Measurements from ENCODE around the gene STAG3. TPM values are rescaled to one million over a fixed set of nuclear protein-coding genes. Genes with fewer than 3 reads are reported as not detected.
"Not testable (repeated sequence)": the region's sequence is repeated elsewhere in the genome, so short reads cannot be mapped to it uniquely, and the experiment has no call there.

Gene STAG3
- total RNA-seq, 2 experiments from 2014 or later, result 8.1 to 20.2 TPM

DNA sequence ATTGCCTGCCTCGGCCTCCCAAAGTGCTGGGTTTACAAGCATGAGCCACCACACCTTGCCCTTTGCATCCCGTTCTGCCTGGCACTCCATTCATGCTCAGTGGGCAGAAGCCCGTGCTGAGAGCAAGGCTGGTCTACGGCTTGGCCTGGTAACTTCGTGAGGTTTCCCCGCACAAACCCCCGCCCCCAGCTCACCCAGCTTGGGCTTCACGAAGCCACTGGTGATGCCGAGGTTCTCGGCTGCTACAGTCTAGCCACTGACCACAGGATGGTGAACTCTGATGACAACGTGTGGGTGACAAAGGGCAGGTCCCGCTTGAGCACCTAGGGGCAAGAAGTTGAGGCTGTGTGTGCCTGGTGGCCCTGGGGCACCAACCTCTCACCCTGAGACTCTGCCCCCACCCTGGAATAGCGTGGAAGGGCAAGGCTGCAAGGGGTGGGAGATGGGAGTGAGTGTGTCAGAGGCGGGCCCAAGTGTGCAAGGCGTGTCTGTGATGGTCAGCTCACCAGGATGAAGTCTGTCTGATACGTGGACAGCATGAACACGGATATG lies 45.7 kb downstream of the STAG3 start:
- CTCF ChIA-PET, result interaction anchor here (1.0 to 1.8 kb wide), 2 partner anchors 91 to 184 kb away, joined by 4 read pairs; no protein-coding TSS in a partner anchor
- Mint-ChIP-seq H3K4me1 (peaks cover 51% of the 10 kb centered on the region), H3K36me3 (peaks cover 50% of the 10 kb centered on the region), H3K27ac (peak overlapping the region; percentile 100), H3K4me3 (peak overlapping the region; percentile 98)
- not testable (repeated sequence) for ATAC-seq; DNase-seq; H3K9me3 Mint-ChIP-seq (ENCODE audit: low read depth); H3K27me3 Mint-ChIP-seq

DNA sequence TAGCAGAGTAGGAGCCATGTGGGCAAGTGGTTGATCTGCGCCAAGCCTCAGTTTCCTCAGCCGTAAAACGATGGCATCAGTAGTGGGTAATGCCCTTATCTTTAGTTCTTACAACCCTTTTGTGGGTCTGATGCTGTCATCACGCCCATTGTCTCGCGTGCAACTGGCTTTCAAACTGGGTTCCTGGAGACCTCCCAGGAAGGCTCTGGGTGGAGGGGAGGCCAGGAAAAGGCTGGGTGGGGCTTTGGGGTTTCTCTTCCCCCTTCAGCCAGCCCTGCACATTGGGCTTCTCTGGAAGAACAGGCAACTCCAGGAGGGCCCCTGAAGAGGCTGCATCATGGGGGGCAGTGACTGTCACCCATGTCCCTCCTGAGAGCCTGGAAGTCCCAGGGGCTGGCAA lies 47.2 kb downstream of the STAG3 start:
- DNase-seq; H3K27me3 Mint-ChIP-seq; ATAC-seq; CTCF ChIA-PET; H3K4me3 Mint-ChIP-seq; H3K9me3 Mint-ChIP-seq (ENCODE audit: low read depth): not testable (repeated sequence)
- H3K27ac Mint-ChIP-seq, result peak overlapping the region; percentile 100
- peaks cover 45% of the 10 kb centered on the region for H3K4me1 Mint-ChIP-seq
- H3K36me3 Mint-ChIP-seq, result peaks cover 46% of the 10 kb centered on the region

DNA sequence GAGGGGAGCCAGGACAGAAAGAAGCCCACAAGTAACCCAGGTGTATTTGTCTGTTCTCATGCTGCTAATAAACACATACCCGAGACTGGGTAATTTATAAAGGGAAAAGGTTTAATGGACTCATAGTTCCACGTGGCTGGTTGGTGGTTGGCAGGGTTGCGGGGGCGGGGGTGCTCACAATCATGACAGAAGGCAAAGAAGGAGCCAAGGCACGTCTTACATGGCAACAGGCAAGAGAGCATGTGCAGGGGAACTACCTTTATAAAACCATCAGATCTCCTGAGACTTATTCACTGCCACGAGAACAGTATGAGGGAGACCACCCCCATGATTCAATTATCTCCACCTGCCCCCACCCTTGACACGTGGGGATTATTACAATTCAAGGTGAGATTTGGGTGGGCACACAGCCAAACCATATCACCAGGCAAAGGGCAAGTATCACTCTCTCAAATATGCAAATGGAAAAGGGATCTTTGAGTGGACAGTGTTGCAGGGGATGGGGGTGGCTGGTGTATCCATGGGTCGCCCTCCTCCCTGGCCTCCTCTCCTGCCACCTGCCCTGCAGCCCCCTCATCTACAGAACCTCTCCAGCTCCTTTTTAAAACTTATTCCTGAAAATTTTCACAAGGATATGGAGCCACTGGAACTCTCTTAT lies 57.1 kb downstream of the STAG3 start:
- not testable (repeated sequence) for H3K4me3 Mint-ChIP-seq

DNA sequence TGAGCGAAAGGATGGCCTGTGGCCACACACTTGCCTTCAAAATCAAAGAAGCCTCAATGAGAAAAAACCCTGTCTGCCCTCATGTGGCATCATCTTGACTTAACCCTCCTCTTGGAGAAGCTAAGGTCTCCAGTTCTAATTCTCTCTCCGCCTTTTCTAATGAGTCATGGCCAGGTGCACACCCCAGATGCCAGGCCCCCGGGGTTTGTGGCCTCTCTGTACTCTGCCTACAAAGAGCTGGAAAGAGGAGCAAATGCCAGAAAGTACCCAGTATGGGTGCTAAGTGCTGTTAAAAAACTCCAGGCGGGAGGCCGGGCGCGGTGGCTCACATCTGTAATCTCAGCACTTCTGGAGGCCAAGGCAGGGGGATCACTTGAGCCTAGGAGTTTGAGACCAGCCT lies 62.3 kb downstream of the STAG3 start:
- CTCF ChIA-PET, DNase-seq, ATAC-seq: not testable (repeated sequence)

More for the DNA sequence above, 57.1 kb downstream of the STAG3 start:
- H3K27ac Mint-ChIP-seq, result peak overlapping the region; percentile 46
- ATAC-seq; CTCF ChIA-PET; H3K9me3 Mint-ChIP-seq (ENCODE audit: low read depth); H3K4me1 Mint-ChIP-seq; DNase-seq; H3K27me3 Mint-ChIP-seq: not testable (repeated sequence)
- peaks cover 38% of the 10 kb centered on the region for H3K36me3 Mint-ChIP-seq

DNA sequence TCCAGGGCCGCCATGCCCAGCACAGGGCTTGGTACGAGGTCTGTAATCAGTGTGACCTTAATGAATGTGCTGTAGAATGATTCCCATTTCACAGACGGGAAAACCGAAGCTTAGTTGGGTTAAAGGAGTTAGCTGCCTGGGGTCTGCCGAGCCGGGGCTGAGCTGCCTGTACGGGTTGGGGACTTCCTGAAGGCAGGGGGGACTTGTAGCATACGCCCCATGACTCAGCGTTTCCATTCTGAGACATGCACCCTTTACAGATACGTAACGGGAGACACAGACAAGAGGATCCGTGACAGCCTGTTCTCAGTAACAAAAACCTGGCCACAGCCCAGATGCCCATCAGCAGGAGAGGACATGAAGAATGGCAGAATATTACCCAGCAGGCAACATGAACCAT lies 65.7 kb downstream of the STAG3 start:
- H3K4me3 Mint-ChIP-seq; CTCF ChIA-PET; H3K36me3 Mint-ChIP-seq; H3K27me3 Mint-ChIP-seq; H3K9me3 Mint-ChIP-seq (ENCODE audit: low read depth): not testable (repeated sequence)
- Mint-ChIP-seq H3K4me1 (peaks cover 22% of the 10 kb centered on the region), H3K27ac (peak overlapping the region; percentile 82)
- DNase-seq (peak; percentile 83), ATAC-seq (peak; percentile 95)

More for the DNA sequence above, 62.3 kb downstream of the STAG3 start:
- not testable (repeated sequence) for H3K27ac Mint-ChIP-seq; H3K36me3 Mint-ChIP-seq; H3K9me3 Mint-ChIP-seq (ENCODE audit: low read depth); H3K27me3 Mint-ChIP-seq; H3K4me3 Mint-ChIP-seq
- peaks cover 21% of the 10 kb centered on the region for H3K4me1 Mint-ChIP-seq

DNA sequence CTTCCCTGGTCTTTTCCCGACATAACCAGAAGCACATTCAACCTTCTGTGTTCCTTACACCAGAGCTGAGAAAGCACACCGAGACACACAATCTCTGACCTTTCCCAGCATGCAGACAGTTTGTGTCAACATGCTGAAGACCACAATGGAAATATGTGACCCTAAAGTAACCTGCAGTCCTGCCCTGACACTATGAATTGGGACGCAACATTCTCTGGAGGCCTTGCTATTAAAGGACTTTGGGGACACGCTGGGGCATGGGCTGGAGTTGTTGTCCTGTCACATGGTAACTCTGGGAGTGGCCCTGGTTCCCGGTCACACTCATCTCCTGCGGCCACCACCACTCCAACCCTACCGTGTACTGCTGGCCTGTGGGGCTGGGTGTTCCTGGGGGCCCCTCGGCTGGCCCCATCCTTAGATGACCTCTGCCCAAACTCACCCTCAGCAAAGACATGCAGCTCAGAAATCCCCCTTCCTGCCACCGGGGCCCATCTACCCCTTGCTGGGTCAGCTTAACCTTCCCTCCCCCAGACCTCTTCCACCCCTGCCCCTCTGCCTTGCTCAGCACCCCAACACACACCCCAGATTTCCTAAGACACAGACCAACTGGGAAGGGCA lies 67.4 kb downstream of the STAG3 start:
- H3K4me3 Mint-ChIP-seq; H3K27me3 Mint-ChIP-seq; H3K27ac Mint-ChIP-seq; CTCF ChIA-PET; ATAC-seq; DNase-seq; H3K36me3 Mint-ChIP-seq; H3K9me3 Mint-ChIP-seq (ENCODE audit: low read depth): not testable (repeated sequence)
- peaks cover 19% of the 10 kb centered on the region for H3K4me1 Mint-ChIP-seq

DNA sequence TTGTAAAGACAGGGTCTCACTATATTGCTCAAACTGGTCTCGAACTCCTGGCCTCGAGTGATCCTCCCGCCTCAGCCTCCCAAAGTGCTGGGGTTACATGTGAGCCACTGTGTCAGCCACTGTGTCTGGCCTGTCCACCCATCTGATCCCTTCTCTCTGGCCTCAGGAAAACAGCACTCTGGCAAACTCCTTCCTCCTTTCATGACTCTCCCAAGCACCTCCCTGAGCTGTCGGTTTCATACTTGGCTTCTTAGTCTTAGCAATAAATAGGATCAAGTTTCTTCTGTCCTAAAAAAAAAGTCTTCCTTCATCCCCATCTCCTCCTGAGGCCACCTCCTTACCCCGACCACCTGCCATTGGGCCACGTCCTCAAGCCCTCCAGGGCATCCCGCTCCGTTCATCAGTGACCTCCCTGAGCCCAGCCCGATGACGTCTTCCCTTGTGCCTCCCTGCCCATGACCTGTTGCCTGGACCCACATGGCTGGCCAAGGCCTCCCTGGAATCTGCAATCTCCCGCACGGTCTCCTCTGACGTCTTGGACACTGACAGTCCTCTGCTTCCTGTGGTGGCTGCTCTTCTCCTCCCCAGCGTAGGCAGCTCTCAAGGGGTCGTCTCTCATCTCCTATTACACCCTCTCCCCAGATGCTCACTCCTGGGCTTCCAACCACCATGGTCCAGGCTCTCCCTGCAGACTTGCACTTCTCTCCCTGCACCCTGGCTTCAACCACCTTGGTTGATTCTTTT lies 68.6 kb downstream of the STAG3 start:
- H3K4me1 Mint-ChIP-seq, result peaks cover 19% of the 10 kb centered on the region
- H3K27ac Mint-ChIP-seq; H3K27me3 Mint-ChIP-seq; ATAC-seq; H3K4me3 Mint-ChIP-seq; H3K9me3 Mint-ChIP-seq (ENCODE audit: low read depth); CTCF ChIA-PET; H3K36me3 Mint-ChIP-seq; DNase-seq: not testable (repeated sequence)

DNA sequence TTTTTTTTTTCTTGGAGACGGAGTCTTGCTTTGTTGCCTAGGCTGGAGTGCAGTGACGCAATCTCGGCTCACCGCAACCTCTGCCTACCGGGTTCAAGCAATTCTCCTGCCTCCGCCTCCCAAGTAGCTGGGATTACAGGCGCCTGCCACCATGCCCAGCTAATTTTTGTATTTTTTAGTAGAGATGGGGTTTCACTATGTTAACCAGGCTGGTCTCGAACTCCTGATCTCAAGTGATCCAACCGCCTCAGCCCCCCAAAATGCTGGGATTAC lies 69.1 kb downstream of the STAG3 start:
- H3K27ac Mint-ChIP-seq; H3K9me3 Mint-ChIP-seq (ENCODE audit: low read depth); H3K4me3 Mint-ChIP-seq; DNase-seq; ATAC-seq; H3K27me3 Mint-ChIP-seq; H3K36me3 Mint-ChIP-seq; CTCF ChIA-PET: not testable (repeated sequence)
- peaks cover 19% of the 10 kb centered on the region for H3K4me1 Mint-ChIP-seq

DNA sequence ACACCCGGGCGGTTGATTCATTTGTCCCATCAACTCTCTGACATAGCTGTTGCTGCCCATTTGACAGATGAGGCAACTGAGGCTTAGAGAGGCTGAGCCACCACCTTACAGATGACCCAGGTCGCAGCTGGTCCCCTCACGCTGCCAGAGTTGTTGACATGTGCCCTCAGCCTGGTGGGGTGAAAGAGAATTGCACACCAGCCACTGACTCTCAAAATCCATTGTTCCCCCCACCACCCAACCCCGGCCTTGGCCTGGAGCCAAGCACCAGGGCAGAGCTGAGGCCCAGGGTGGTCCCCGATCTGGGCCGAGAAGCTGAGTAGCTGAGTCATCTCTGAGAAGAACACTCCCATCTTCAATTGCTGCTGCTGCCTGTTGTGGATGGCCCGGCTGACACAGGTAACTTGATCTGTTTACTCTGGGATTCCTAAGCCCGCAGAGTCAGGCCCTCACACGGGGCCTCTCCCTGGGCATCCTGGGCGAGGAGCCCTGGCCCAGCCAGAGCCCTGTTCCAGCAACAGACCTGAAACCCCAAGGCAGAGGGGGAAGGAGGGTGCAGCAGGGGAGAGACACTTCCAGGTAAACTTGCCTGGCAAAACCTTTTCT lies 69.5 kb downstream of the STAG3 start:
- Mint-ChIP-seq H3K4me1 (peaks cover 19% of the 10 kb centered on the region), H3K36me3 (peaks cover 1% of the 10 kb centered on the region), H3K27ac (no peak overlapping the region), H3K9me3 (ENCODE audit: low read depth) (no peaks in the 10 kb centered on the region), H3K27me3 (no peaks in the 10 kb centered on the region), H3K4me3 (no peak overlapping the region)
- no peak for DNase-seq
- no peak for ATAC-seq
- CTCF ChIA-PET, result no interaction called here

DNA sequence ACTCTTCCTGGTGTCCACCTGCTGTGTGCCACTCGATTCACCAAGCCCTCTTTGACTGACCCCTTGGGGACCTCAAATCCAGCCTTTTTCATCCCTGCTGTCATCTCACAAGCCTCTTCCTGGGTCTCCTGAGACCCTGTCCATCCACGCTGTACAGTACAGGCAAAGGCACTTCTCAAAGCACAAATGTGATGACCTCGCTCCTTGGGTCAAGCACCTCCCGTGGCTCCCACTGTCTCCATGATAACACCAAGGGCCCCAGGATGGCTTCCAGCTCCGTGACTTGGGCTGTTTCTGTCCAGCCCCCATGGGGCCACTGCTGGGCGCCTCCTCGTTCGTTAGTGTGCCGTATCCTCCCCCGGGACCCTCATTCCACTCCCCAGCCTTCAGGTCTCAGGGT lies 70.8 kb downstream of the STAG3 start:
- H3K4me3 Mint-ChIP-seq, result no peak overlapping the region
- no peak overlapping the region for H3K27ac Mint-ChIP-seq

DNA sequence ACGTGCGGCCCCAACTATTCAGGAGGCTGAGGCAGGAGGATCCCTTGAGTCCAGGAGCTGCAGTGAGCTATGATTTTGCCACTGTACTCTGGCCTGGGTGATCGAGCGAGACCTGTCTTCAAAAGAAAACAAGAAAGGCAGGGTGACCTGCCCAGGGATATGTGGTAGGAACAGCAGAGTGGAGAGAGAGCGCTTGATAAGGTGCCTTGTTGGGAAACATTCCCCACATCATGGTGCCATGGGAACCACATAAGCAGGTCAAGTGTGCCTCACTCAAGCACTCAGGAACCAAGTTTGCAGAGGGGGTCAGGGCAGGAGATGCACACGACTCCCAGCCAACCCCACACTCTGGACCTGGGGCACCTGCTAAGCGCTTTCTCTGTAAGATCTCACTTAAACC lies 79.3 kb downstream of the STAG3 start:
- H3K27me3 Mint-ChIP-seq, result no peaks in the 10 kb centered on the region
- CTCF ChIA-PET, result no interaction called here
- DNase-seq (no peak), ATAC-seq (no peak)
- no peaks in the 10 kb centered on the region for H3K36me3 Mint-ChIP-seq
- no peak overlapping the region for H3K27ac Mint-ChIP-seq
- H3K9me3 Mint-ChIP-seq (ENCODE audit: low read depth), result no peaks in the 10 kb centered on the region
- H3K4me1 Mint-ChIP-seq, result no peaks in the 10 kb centered on the region
- no peak overlapping the region for H3K4me3 Mint-ChIP-seq

More for the DNA sequence above, 70.8 kb downstream of the STAG3 start:
- no peaks in the 10 kb centered on the region for H3K9me3 Mint-ChIP-seq (ENCODE audit: low read depth)
- DNase-seq (no peak), ATAC-seq (no peak)
- CTCF ChIA-PET, result no interaction called here
- no peaks in the 10 kb centered on the region for H3K36me3 Mint-ChIP-seq
- no peaks in the 10 kb centered on the region for H3K27me3 Mint-ChIP-seq
- peaks cover 9% of the 10 kb centered on the region for H3K4me1 Mint-ChIP-seq

DNA sequence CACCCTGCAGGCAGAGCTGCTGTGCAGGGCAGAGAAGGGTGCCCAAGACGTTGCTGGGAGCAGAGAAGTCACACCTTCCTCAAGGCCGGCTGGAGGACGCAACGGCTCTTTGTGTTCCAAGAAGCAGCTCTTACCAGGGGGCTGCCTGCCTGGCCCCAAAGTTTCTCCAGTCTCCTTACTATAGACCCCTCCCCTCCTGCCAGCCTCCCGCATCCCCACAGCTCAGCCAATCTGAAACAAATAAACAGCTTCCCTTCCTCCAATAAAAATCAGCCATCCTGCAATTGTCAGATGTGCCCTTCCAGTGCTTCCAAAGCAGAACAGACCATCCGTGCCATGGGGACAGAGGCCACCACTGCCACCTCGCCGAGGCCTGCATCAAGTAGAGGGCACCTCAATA lies 82.3 kb downstream of the STAG3 start:
- H3K36me3 Mint-ChIP-seq; DNase-seq; ATAC-seq; H3K27me3 Mint-ChIP-seq; H3K4me1 Mint-ChIP-seq; H3K4me3 Mint-ChIP-seq; H3K9me3 Mint-ChIP-seq (ENCODE audit: low read depth); CTCF ChIA-PET; H3K27ac Mint-ChIP-seq: not testable (repeated sequence)

DNA sequence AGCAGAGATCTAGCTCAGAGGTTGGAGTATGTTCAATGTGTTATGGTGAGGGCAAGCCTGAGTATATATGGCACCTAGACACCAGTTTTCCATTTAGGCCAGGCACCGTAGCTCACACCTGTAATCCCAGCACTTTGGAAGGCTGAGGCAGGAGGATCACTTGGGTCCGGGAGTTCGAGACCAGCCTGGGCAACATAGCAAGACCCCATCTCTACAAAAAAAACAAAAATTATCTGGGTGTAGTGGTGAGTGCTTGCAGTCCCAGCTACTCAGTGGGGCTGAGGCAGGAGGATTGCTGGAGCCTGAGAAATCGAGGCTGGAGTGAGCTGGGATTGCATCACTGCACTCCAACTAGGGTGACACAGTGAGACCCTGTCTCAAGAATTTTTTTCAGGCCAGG lies 85.2 kb downstream of the STAG3 start:
- ATAC-seq; H3K9me3 Mint-ChIP-seq (ENCODE audit: low read depth); H3K27me3 Mint-ChIP-seq; DNase-seq; H3K27ac Mint-ChIP-seq; H3K36me3 Mint-ChIP-seq; H3K4me3 Mint-ChIP-seq; H3K4me1 Mint-ChIP-seq; CTCF ChIA-PET: not testable (repeated sequence)
